IMR-90 (cell line): ENCODE data around the gene PCP4L1. TPM values are rescaled to one million over a fixed set of nuclear protein-coding genes. Genes with fewer than 3 reads are reported as not detected.

Experiments used
- ATAC-seq: fragments of 200-7000 bp; cut with Tn5 transposase; 2 replicates; pipeline ENCODE4 v1.9.1; 2020; ENCODE audit warnings: low read depth, mild to moderate bottlenecking, moderate library complexity
- BruUV-seq: library from RNA; stranded (reverse); fragments of 400-500 nt; replicated peaks from 2 replicates; lab custom pipeline; 2021; lab: Mats Ljungman, UMichigan
- CTCF ChIA-PET: fragments of 300-600 bp; formaldehyde crosslinking; extraction: SDS; loops from one replicate; lab custom pipeline; 2021; ENCODE audit warnings: antibody characterized with exemption; lab: Yijun Ruan, JAX
- POLR2A ChIA-PET: fragments of 300-600 bp; sonication (Branson Sonifier 250); formaldehyde crosslinking; loops from one replicate; lab custom pipeline; 2022; ENCODE audit warnings: antibody characterized with exemption; ENCODE audit not compliant: unreplicated experiment; lab: Charles Lee
- DNase-seq: peaks from one replicate; pipeline ENCODE4 v3.0.0; 2013
- H2AFZ ChIP-seq: replicated peaks from 2 replicates; pipeline ENCODE3; 2013; ENCODE audit warnings: low read length, mild to moderate bottlenecking; ENCODE audit not compliant: poor library complexity
- H2AK5ac ChIP-seq: 2 replicates; pipeline ENCODE4 v1.6.1; 2013; ENCODE audit warnings: low read depth, low read length, inconsistent platforms
- H2AK9ac ChIP-seq: replicated peaks from 2 replicates; pipeline ENCODE3; 2013; ENCODE audit warnings: mild to moderate bottlenecking, low read depth, low read length, moderate library complexity; ENCODE audit not compliant: poor library complexity
- H2BK120ac ChIP-seq: 2 replicates; pipeline ENCODE4 v1.6.1; 2013; ENCODE audit warnings: low read depth, low read length, inconsistent platforms
- H2BK15ac ChIP-seq: 3 replicates; pipeline ENCODE4 v1.6.1; 2013; ENCODE audit warnings: low read depth, low read length, inconsistent platforms
- H2BK20ac ChIP-seq: 2 replicates; pipeline ENCODE4 v1.6.1; 2013; ENCODE audit warnings: low read depth, mild to moderate bottlenecking, inconsistent platforms, low read length, moderate library complexity
- H2BK5ac ChIP-seq: 2 replicates; pipeline ENCODE4 v1.6.1; 2013; ENCODE audit warnings: mild to moderate bottlenecking, low read depth, low read length, inconsistent platforms; ENCODE audit not compliant: poor library complexity, severe bottlenecking
- H3K14ac ChIP-seq: replicated peaks from 2 replicates; pipeline ENCODE4 v1.6.1; 2013; ENCODE audit warnings: low read depth, low read length, inconsistent platforms
- H3K18ac ChIP-seq: 2 replicates; pipeline ENCODE4 v1.6.1; 2013; ENCODE audit warnings: low read depth, low read length, control low read depth
- H3K23ac ChIP-seq: 2 replicates; pipeline ENCODE4 v1.6.1; 2013; ENCODE audit warnings: low read depth, low read length, inconsistent platforms
- H3K27ac ChIP-seq: 2 replicates; pipeline ENCODE4 v1.5.1; 2013; ENCODE audit warnings: mild to moderate bottlenecking, control low read depth, low read length; ENCODE audit not compliant: insufficient read depth
- H3K27me3 ChIP-seq: 2 replicates; pipeline ENCODE4 v1.6.1; 2013; ENCODE audit warnings: low read length; ENCODE audit not compliant: control insufficient read depth, insufficient read depth
- H3K36me3 ChIP-seq: 2 replicates; pipeline ENCODE4 v1.6.1; 2013; ENCODE audit warnings: low read length, mixed read lengths; ENCODE audit not compliant: control insufficient read depth, insufficient read depth
- H3K4ac ChIP-seq: 2 replicates; pipeline ENCODE4 v1.6.1; 2013; ENCODE audit warnings: low read depth, low read length, inconsistent platforms
- H3K4me1 ChIP-seq: 2 replicates; pipeline ENCODE4 v1.6.1; 2013; ENCODE audit warnings: low read length, mixed read lengths; ENCODE audit not compliant: control insufficient read depth, insufficient read depth
- H3K4me2 ChIP-seq: 2 replicates; pipeline ENCODE4 v1.6.1; 2013; ENCODE audit warnings: low read depth, mild to moderate bottlenecking, control low read depth, low read length, moderate library complexity
- H3K4me3 ChIP-seq: 2 replicates; pipeline ENCODE4 v1.5.1; 2013; ENCODE audit warnings: low read depth, mild to moderate bottlenecking, control low read depth, low read length, moderate library complexity; ENCODE audit not compliant: insufficient read depth
- H3K56ac ChIP-seq: 2 replicates; pipeline ENCODE4 v1.6.1; 2013; ENCODE audit warnings: low read length, inconsistent platforms; ENCODE audit not compliant: insufficient read depth; ENCODE audit errors: extremely low read depth
- H3K79me1 ChIP-seq, 2 experiments: 2 replicates each; pipeline ENCODE4 v1.6.1; 2013; ENCODE audit warnings: low read length in 2 of 2, inconsistent platforms in 1 of 2, low read depth in 1 of 2
- H3K9ac ChIP-seq: 2 replicates; pipeline ENCODE4 v1.6.1; 2013; ENCODE audit warnings: low read depth, low read length, control low read depth
- H3K9me1 ChIP-seq: 2 replicates; pipeline ENCODE4 v1.6.1; 2013; ENCODE audit warnings: low read length, inconsistent platforms; ENCODE audit not compliant: insufficient read depth
- H3K9me3 ChIP-seq: 2 replicates; pipeline ENCODE4 v1.6.1; 2013; ENCODE audit warnings: low read length; ENCODE audit not compliant: control insufficient read depth, insufficient read depth
- H4K20me1 ChIP-seq: 2 replicates; pipeline ENCODE4 v1.6.1; 2013; ENCODE audit warnings: low read length, inconsistent platforms; ENCODE audit not compliant: insufficient read depth
- H4K5ac ChIP-seq: 2 replicates; pipeline ENCODE4 v1.6.1; 2013; ENCODE audit warnings: mild to moderate bottlenecking, low read depth, low read length, control low read depth
- H4K8ac ChIP-seq, 2 experiments: 2 replicates each; pipeline ENCODE4 v1.6.1; 2013; ENCODE audit warnings: low read depth in 2 of 2, low read length in 2 of 2, control low read depth in 1 of 2, inconsistent platforms in 1 of 2
- H4K91ac ChIP-seq: 2 replicates; pipeline ENCODE4 v1.6.1; 2013; ENCODE audit warnings: low read depth, low read length, inconsistent platforms; ENCODE audit not compliant: insufficient read depth
- NFE2L2 ChIP-seq: fragments of 150-350 bp; IDR thresholded peaks from 2 replicates; pipeline ENCODE4 v1.6.1; 2016; ENCODE audit warnings: low read depth, mild to moderate bottlenecking, low read length
- WGBS, 2 experiments: methylation state at CpG; one replicate each; pipeline versions ENCODE4 v1.1.5 to v1.1.7; 2013; ENCODE audit warnings: missing lambda C conversion rate in 2 of 2; ENCODE audit not compliant: insufficient read length in 1 of 2; ENCODE audit errors: extremely low coverage in 2 of 2; 5-methylcytosine and 5-hydroxymethylcytosine counted together
- dilution Hi-C: fragments of 300-500 bp; cut with HindIII; formaldehyde crosslinking; loops from one replicate; pipeline ENCODE4 v1.14.3; 2018; ENCODE audit warnings: low sequenced_read_pairs; ENCODE audit not compliant: unreplicated experiment
- in situ Hi-C: fragments of 300-500 bp; cut with MboI; formaldehyde crosslinking; loops from 3 replicates; pipeline ENCODE4 v1.14.3; 2019; ENCODE audit warnings: low sequenced_read_pairs, inconsistent platforms, mixed read lengths
- intact Hi-C: fragments of 100-400 bp; cut with micrococcal nuclease; formaldehyde crosslinking; loops from 2 replicates; pipeline ENCODE4 v1.10.0; 2022
- polyA plus RNA-seq, 3 experiments: library from polyadenylated mRNA; depleted of rRNA; stranded (reverse); fragments of >200 nt; gene quantifications; 2 replicates each; pipeline ENCODE4 v1.2.3, GENCODE V29; 2012; ENCODE audit warnings: low replicate concordance in 1 of 3
- total RNA-seq: library from RNA; depleted of rRNA; stranded (reverse); fragments of >200 nt; gene quantifications from 2 replicates; pipeline ENCODE4 v1.2.3, GENCODE V29; 2012

PCP4L1 gene
- total and polyA plus RNA-seq, 2 of the 4 experiments (the other 2 are of a cell fraction) = not detected

DNA sequence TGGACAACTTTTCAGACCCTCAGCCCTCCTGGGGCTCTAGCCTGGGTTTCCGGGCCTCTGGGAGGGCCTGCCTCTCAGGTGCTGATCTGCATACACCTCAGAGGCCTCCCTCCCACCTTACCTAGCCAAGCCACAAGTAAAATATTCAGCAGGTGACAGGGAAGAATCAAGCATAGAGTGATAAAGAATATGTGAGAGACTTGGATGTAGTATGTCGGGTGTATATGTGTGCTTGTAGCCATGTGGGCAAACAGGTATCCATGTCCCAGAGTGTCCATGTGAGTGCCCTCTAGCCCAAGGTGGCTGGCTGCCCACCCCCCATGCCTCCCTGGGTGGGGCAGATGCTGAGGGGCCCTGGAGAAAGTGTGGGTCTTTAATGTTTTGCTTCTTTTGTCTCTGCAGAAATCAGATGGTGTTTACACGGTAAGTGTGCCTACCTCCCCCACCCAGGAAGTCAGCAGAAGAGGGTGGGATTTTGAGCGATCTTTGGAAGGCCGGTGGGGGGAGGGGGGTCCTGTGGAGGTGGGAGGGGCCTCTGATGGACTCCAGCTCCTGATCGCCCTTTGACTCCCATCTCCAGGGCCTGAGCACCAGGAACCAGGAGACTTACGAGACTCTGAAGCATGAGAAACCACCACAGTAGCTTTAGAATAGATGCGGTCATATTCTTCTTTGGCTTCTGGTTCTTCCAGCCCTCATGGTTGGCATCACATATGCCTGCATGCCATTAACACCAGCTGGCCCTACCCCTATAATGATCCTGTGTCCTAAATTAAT, 40.1 kb upstream of the PCP4L1 start:
- no TSS peak for BruUV-seq
- intact Hi-C loops = no loop called here
- no CpG with 5 or more reads among the region's 8 CpGs for WGBS, 2 experiments
- Histone ChIP-seq H3K9me1 (peaks cover 14% of the 10 kb centered on the region), H3K14ac (no peak overlapping the region; the same call in 1 of the 2 replicates), H3K9me3 (no peaks in the 10 kb centered on the region), H4K5ac (no peak overlapping the region), H2AFZ (peak overlapping the region; percentile 71), H3K4me3 (no peak overlapping the region), H3K4ac (no peak overlapping the region), H3K36me3 (peaks cover 14% of the 10 kb centered on the region), H4K91ac (no peak overlapping the region), H2BK20ac (no peak overlapping the region), H2BK5ac (no peak overlapping the region), H3K27me3 (no peaks in the 10 kb centered on the region; the same call in 1 of the 2 replicates), H4K8ac (no peak overlapping the region), H3K79me1 (no peaks in the 10 kb centered on the region), H2BK15ac (no peak overlapping the region), H3K23ac (no peak overlapping the region), H3K4me2 (no peak overlapping the region), H2BK120ac (no peak overlapping the region), H2AK9ac (peak overlapping the region; percentile 48), H2AK5ac (0 out of 2 replicates have a peak overlapping the region, but pooled peaks have one; percentile 76), H3K4me1 (peaks cover 11% of the 10 kb centered on the region), H3K18ac (no peak overlapping the region), H3K56ac (no peak overlapping the region), H3K9ac (no peak overlapping the region), H3K27ac (no peak overlapping the region), H4K20me1 (no peaks in the 10 kb centered on the region)
- in situ Hi-C loops = loop anchor here (10.0 kb wide), 1 partner anchor 526 kb away; the partner anchor contains the start of gene DUSP12
- dilution Hi-C loops = no loop called here
- no peak for TF ChIP-seq NFE2L2
- no peak for DNase-seq
- ChIA-PET CTCF (interaction anchor here (1.6 kb wide), 1 partner anchor 164 kb away, joined by 4 read pairs; no protein-coding TSS in a partner anchor), POLR2A (no interaction called here)
- no peak for ATAC-seq
